Epithelial cell of proximal tubule (primary cell): ENCODE measurements around the gene CTTN. TPM values are rescaled to one million over a fixed set of nuclear protein-coding genes. Genes with fewer than 3 reads are reported as not detected.

ENCODE experiments used
- DNase-seq: peaks from one replicate; pipeline ENCODE4 v3.0.0-alpha.2; 2011; ENCODE audit warnings: low read depth
- H3K4me3 ChIP-seq: 2 replicates; pipeline ENCODE4 v1.5.1; 2011; ENCODE audit warnings: low read depth, mild to moderate bottlenecking, low read length
- CTCF ChIP-seq: conservative IDR thresholded peaks from 2 replicates; pipeline ENCODE4 v1.5.1; 2012; ENCODE audit warnings: low read depth, mild to moderate bottlenecking, low read length
- total RNA-seq: library from RNA; depleted of rRNA; stranded (reverse); fragments of >200 nt; gene quantifications from 2 replicates; pipeline ENCODE4 v1.2.3, GENCODE V29; 2015

CTTN gene
- total RNA-seq, 1 donor from 2014 or later = 254 TPM

DNA sequence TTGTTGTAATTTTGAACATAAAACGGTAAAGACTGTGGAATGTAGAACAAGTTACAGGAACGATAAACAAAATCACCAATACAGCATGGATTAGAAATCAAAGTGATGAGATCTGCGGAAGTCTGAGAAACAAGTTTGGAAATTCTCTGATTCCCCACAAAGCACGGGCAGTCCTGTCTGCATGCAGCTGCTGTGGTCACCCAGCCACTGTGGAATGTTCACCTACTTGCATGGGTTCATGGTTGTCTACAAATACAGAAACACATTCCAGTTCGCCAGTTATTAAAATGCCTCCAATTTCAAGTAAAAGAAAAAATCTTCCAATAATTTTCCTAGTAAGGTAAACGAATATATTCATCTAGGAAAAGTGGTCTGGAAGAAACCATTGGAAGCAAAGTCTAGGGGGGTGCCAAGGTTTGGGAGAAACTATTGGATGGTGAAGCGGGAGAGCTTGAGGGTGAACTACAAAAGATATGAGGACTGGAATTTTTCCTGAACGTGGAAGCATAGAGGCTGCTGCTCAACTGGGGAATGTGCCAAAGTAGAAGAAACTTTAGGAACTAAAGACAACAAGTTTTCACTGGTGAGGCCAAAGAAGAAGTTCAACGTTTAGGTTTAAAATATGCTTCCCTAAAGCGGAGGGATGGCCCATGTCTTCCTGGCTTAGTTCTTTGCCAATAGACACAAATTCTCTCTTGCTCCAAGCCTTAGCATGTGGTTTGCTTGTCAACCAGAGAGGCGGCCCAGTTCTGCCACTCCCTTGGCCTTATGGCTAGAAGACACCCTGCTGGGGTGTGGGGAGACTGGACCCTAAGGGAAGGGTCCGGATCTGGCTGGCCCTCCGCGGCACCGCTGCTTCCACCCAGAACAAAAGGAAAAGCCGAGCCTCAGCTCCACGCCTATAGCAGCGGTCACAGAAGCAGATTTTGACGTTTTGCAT, 70.2 kb downstream of the CTTN start:
- no peak for TF ChIP-seq CTCF
- no peak overlapping the region for H3K4me3 ChIP-seq
- no peak for DNase-seq

DNA sequence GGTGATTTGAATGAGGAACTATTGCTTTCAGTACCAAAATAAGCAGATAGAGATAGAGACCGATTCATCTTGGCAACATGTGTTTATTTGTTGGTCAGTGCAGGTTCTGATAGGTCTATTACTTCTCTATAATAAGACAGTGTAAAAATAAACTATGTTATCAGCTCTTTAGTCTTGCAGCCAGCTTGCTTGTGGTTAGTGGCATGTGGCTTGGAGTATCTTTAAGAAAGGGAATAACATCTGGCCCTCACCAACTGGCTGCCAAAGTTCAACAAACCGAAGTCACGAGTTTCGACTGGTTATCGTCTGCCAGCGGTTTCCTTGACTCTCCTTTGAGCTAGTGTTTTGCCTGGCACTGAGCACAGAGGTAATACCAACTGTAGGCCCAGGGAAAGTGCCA, 71.8 kb downstream of the CTTN start:
- DNase-seq = no peak
- TF ChIP-seq CTCF = no peak
- no peak overlapping the region for H3K4me3 ChIP-seq

GRCh38 chr11:70471254-70471653, 72.9 kb downstream of the CTTN start:
- H3K4me3 ChIP-seq = no peak overlapping the region
- TF ChIP-seq CTCF = no peak
- no peak for DNase-seq

DNA sequence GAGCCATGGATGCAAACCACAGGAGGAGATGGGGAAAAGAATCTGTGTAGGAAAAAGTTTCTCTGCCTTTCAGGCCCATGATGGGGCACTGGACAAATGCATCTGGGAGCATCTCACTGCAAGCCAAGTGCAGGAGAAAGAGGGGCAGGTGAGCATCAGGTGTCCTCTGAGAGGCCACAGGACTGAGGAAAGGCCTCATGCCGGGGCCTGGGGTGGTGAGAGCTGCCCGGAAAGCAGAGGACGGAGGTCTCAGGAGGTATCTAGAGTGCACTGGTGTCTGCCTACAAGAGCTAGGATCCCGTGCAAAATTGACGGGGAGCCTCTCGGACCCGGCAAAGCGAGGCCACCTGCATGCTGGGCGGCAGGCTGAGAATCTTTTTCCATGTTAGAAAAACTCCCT, 73.9 kb downstream of the CTTN start:
- DNase-seq = no peak
- H3K4me3 ChIP-seq = no peak overlapping the region
- TF ChIP-seq CTCF = no peak

DNA sequence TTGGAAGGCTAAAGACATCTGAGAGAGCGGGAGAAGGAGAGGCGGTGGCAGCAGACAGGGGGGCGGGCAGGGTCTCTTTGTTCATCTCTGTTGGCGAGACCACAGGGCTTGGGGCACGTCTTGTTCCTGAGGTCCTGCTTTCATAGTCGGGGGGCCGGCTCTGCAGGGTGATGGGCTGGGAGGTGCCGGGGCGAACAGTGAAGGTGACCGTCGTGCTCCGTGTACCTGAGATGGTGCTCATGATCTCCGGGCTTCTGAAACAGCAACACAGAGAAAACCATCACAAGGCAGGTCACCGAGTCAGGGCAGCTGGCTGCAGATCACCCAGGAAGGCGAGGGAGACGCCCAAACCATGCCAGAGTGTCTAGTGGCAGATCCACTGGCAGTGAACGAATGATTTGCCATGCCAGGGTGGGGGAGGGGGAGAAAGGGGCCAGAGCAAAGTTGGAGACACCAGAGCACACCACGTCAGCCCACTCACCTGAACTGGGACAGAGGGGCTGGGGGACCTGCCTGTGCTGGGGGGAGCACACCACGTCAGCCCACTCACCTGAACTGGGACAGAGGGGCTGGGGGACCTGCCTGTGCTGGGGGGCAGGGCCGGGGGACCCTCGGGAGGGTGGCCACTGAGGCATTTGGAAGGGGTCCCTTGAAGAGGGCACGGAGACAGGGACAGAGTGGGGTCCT, 75.0 kb downstream of the CTTN start:
- H3K4me3 ChIP-seq = no peak overlapping the region
- TF ChIP-seq CTCF = no peak
- no peak for DNase-seq

DNA sequence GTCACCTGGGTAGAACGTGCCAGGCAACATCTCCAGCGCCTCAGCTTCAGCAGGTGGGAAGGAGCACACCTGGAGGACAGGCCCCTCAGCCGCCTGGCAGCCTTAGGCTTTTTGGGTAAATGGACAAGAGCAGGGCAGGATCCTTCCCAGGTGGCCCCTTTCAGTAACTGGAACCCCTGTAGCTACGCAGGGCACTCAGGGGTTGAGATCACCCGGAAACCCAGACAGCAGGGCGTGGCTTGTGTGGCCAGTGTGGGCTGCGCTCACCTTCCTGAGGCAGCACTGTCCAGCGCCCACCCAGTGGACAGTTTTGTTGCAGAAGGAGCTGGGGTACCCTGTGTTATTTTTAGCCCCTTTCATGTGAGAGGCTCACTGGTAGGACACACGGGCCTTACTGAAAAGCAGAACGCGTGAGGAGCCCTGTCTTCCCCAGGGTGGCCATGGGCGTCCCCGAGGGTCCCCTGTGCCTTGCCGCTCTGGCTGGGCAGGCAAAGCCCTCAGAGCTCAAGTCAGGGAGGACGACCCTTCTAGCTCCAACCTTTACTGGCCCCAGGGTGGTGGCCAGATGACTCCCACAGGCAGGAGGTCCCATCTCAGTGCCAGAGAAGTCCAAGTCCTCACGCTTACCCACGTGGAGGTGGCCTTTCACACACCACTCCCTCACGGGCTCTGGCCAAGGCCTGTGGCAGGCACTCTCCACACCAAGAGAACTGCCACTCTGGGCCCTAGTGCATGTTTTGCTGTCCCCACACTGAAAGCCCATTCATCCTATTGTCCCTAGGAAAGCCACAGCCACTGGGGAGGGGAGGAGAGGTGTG, 75.8 kb downstream of the CTTN start:
- H3K4me3 ChIP-seq = no peak overlapping the region
- no peak for DNase-seq
- no peak for TF ChIP-seq CTCF
